GM21367 (cell line): ENCODE measurements around the gene FADS1.

ENCODE experiments used
- ATAC-seq: cut with Tn5 transposase; IDR thresholded peaks from one replicate; pipeline ENCODE4 v1.9.1; 2021; ENCODE audit not compliant: unreplicated experiment

The FADS1 gene

DNA sequence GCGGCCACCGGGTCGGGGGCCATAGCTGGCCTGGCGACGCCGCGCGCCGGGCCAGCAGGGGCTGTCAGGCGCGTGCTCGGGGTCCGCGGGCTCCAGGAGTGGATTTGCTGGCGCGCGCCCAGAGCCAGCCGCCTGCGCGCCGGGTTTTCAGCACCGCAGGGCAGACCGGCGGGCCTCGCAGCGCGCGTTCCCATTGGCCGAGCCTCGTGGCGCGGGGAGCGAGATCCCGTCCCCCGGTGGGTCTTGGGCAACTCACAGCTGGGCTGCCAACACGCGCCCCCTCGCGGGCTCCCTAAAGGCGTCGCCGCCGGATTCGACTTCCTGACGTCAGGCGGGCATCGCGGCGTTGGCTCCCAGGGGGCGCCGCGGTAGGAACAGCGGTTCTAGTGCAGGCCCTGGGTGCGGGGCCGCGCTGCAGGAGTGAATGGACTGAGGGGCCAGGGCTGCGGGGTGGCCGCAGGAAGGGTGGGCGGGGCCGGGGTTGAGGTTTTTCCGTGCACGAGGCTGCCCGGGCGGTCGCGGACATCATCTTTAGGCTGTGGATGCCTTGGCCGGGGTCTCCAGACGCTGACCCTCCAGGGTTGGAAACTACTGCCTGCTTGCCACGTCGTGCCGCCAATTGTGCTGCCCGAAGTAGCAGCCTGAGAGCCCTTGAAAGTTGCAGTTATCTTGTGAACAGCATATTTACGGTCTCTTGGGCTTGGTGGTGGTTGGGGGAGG is at the start of gene FADS1:
Gene FADS1 (minus strand): TSS at position 268 of the 720 bp plus-strand sequence. CDS start 74 bp downstream, at position 194.
- ATAC-seq = peak; percentile 40

GRCh38 chr11:61866231-61866957 is 49.6 kb upstream of the FADS1 start:
- no peak for ATAC-seq

DNA sequence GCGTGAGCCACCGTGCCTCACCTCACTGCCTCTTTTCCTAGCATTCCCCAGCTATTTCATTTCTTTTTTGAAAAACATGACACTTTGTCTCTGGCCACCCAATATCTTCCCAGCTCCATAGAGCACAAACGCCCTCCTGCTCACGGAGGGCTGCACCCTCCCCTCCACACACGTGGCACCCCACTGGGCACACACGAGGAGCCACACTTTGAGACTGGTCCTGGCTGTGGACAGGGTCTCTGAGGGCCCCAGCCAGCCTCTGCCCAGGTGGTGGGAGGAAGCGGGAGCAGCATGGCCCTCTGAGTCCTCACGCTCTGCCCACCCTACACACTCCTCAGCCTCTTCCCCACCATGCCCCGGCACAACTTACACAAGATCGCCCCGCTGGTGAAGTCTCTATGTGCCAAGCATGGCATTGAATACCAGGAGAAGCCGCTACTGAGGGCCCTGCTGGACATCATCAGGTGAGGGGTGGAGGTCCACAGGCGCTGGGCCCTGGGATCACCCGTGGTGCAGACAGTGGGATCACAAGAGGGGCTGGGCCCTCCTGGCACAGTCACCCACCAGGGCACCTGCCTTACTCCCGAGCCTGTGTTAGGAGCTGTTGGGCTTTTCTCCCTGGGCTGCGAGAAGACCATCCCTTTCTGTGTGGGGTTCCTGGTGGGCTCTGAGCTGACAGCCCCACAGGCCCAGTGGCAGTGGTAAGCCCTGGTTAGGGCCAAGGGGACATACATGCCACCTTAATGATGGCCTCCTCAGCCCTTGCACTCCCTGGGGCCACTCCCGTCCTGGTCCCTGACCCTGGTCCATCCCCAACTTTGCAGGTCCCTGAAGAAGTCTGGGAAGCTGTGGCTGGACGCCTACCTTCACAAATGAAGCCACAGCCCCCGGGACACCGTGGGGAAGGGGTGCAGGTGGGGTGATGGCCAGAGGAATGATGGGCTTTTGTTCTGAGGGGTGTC is 48.3 kb upstream of the FADS1 start:
- ATAC-seq = no peak

DNA sequence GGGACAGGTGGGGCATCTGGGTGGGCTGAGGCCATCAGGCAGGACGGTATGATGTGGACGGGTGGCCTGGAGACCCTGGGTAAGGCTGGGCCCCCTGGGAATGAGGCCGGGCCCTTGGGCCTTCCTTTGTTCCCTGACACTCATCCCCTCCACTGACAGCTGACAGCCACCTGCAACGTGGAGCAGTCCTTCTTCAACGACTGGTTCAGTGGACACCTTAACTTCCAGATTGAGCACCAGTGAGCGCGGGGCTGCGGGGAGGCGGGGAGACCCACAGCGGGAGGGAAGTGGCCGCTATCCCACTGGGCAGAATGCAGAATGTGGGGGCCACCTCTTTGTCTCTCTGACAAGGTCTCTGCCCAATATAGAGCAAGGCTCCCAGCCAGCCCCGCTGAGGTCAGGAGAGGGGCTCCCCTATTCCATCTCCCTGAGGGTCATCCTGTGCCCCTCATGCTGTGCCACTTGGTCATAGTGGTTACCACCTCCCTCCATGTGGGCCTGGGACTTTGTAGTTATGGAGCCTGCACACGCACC is 46.8 kb upstream of the FADS1 start:
- no peak for ATAC-seq

GRCh38 chr11:61862714-61863547 is 46.1 kb upstream of the FADS1 start:
- ATAC-seq = no peak

DNA sequence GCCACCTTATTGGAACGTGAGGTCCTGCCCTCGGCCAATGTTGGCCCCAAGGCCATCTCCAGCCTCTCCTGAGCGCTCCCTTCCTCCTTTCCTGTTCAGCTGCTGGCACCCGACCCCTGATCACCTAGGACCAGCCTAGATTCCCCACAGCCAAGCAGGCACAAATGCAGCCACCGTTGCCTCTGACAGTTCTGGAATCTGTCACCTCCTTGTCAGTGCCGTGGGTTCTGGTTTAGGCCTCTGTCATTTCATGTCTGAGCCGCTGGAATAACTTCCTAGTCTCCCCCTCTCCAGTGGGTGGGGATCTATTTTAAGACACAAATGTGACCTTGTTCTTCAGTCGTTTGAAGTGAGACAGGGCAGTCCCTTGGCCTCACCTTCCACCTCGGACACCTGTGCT is 44.8 kb upstream of the FADS1 start:
- ATAC-seq = no peak

GRCh38 chr11:61860054-61860903 is 43.5 kb upstream of the FADS1 start:
- ATAC-seq = no peak

DNA sequence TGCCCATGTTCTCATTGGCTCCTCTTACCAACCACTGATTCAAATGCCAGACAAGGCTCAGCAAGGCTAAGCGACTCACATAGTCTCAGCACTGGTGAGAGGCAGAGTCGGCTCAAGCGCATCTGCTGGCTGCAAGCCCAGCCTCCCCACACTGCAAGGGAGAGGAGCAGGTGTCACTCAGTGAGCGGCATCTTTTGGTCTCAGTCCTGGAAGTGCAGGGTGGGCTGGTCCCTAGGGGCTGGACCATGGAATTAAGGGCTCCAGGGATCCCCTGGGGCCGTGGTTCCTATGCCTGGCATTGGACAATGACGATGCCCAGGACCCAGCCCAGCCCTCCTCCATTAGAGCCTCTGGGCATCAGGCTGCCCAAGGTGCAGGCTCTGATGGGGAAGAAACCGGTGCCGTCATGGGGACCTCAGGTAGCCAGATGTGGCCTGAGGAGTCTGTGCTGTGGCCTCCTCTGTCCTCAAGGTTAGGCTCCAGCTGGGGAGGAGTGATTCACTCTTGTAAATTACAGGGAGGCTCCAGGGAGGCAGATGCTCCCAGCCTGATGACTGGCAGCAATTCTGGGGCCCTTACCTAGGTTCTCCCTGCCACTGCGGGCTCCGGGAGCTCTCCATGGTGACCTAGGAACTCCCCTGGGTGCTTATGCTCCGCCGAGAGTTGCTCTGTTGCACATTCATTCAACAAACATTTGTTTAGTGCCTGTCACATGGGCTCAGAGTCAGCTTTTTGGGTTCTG is 39.3 kb upstream of the FADS1 start:
- ATAC-seq = no peak

GRCh38 chr11:61854966-61855714 is 38.3 kb upstream of the FADS1 start:
- ATAC-seq = no peak

- no peak for ATAC-seq
Observed at GRCh38 chr11:61854206-61854895, 37.5 kb upstream of the FADS1 start.

DNA sequence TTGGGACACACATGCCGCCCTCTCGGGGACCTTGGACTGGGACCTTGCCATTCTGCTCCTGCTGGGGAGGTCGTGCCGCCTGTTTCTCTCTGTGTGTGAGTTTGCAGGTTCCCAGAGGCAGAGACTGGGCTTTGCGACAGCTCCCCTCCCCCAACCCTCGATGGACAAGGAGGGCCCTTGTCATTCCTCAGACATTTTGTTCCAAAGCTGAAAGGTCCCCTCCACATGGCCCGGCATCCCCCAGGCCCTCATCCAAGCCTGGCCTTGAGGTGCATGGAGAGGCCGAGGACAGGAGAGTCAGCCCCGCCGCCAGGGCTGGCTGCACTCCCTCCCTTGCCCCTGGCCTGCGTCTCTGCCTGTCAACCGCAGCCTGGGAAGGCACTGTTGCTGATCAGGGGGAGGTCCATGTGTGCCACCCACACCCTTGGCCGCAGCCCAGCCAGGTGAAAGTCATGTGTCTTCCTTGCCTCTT is 36.9 kb upstream of the FADS1 start:
- no peak for ATAC-seq

- ATAC-seq = no peak
Observed at GRCh38 chr11:61851900-61852295, 35.1 kb upstream of the FADS1 start.

DNA sequence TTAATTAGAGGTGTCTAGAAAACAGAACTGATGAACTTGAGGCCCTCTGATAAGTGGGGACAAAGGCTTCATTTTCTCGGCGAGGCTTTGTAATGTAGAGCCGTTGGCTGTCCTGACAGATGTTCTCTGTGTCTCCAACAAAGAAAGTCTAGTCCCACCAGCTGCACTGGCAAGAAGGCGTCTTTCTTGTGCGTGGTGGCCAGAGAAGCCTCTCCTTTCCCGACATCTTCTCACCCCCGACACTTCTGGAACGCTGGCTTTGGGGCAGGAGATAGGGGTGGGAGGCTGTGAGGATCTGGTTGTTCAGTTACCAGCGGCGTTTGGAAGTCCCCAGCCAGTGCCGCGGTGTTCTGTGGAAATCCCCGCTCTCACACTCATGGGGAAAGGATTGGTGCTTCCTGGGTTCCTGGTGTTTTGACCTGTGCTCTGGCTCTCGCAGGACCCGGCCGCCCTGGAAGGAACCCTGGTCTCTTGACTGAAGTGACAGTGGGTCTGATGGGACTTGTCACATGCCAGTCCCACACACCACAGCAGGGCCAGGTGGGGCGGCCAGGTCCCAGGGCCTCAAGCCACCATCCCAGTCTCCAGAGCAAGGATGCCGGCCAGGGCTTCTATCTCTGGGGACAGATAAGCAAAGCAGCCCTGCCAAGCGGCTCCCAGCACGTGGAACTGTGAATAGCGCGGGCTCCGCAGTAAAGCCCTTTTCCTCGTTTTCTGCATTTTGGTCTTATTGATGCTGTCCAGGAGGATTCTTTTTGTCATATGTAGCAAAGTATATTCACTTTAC is 34.5 kb upstream of the FADS1 start:
- ATAC-seq = no peak

GRCh38 chr11:61850687-61851086 is 33.9 kb upstream of the FADS1 start:
- no peak for ATAC-seq

DNA sequence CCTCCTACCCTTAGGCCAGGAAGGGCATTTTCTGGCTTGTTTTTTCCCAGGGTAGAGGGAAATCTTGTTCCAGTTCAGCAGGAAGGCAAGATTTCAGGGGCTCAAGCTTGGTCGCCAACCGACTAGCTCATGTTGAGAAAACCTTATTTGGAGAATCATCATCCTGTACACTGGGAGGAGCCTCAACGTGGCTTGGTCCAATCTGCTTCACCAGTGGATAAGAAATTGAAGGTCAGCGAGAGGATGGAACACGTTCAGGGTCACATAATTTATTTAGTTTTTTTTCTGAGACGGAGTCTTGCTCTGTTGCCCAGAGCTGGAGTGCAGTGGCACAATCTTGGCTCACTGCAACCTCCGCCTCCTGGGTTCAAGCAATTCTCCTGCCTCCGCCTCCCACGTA is 31.8 kb upstream of the FADS1 start:
- no peak for ATAC-seq

- ATAC-seq = no peak
Observed at GRCh38 chr11:61847914-61848581, 31.2 kb upstream of the FADS1 start.
